Naive B cell (primary cell): ENCODE data around the gene PARS2. TPM values are rescaled to one million over a fixed set of nuclear protein-coding genes. Genes with fewer than 3 reads are reported as not detected.
"Not testable (repeated sequence)": the region's sequence is repeated elsewhere in the genome, so short reads cannot be mapped to it uniquely, and the experiment has no call there.

Source experiments
- ATAC-seq, 2 donors: fragments of 150-1000 bp; cut with Tn5 transposase; 2 replicates each; pipeline ENCODE4 v1.10.0; 2021; ENCODE audit warnings: low read depth in 2 of 2, mild to moderate bottlenecking in 2 of 2, moderate library complexity in 2 of 2
- DNase-seq: peaks from one replicate; pipeline ENCODE4 v3.0.0; 2022
- H3K27ac Mint-ChIP-seq, 6 donors: one replicate each; pipeline ENCODE4 v1.8.0; 2020 to 2022; ENCODE audit warnings: mild to moderate bottlenecking in 6 of 6, mixed read lengths in 6 of 6, moderate library complexity in 5 of 6, inconsistent platforms in 2 of 6
- H3K27me3 Mint-ChIP-seq, 3 donors: one replicate each; pipeline ENCODE4 v1.8.0; 2021 to 2022; ENCODE audit warnings: mixed read lengths in 3 of 3, mild to moderate bottlenecking in 1 of 3
- H3K36me3 Mint-ChIP-seq, 2 donors: one replicate each; pipeline ENCODE4 v1.8.0; 2020 to 2022; ENCODE audit warnings: mixed read lengths in 2 of 2, inconsistent platforms in 1 of 2, mild to moderate bottlenecking in 1 of 2
- H3K4me1 Mint-ChIP-seq, 3 donors: one replicate each; pipeline ENCODE4 v1.8.0; 2020 to 2022; ENCODE audit warnings: mixed read lengths in 3 of 3, inconsistent platforms in 1 of 3, mild to moderate bottlenecking in 1 of 3, moderate library complexity in 1 of 3
- H3K4me3 Mint-ChIP-seq, 8 donors: one replicate each; pipeline ENCODE4 v1.8.0; 2020 to 2022; ENCODE audit warnings: mild to moderate bottlenecking in 8 of 8, mixed read lengths in 8 of 8, moderate library complexity in 8 of 8, inconsistent platforms in 2 of 8
- H3K9me3 Mint-ChIP-seq, 7 donors: one replicate each; pipeline ENCODE4 v1.8.0; 2020 to 2022; ENCODE audit warnings: mixed read lengths in 7 of 7, mild to moderate bottlenecking in 5 of 7, inconsistent platforms in 2 of 7, moderate library complexity in 1 of 7
- polyA plus RNA-seq, 6 donors: library from polyadenylated mRNA; unstranded; fragments of 300-500 nt; fragmentation: Illumina TruSeq; gene quantifications; one replicate each; pipeline ENCODE4 v1.2.3, GENCODE V29; 2021; ENCODE audit warnings: low read depth in 6 of 6

Gene PARS2
- polyA plus RNA-seq, 6 donors from 2014 or later = 1.9 to 3.7 (median 3.3) TPM; not detected in 1

DNA sequence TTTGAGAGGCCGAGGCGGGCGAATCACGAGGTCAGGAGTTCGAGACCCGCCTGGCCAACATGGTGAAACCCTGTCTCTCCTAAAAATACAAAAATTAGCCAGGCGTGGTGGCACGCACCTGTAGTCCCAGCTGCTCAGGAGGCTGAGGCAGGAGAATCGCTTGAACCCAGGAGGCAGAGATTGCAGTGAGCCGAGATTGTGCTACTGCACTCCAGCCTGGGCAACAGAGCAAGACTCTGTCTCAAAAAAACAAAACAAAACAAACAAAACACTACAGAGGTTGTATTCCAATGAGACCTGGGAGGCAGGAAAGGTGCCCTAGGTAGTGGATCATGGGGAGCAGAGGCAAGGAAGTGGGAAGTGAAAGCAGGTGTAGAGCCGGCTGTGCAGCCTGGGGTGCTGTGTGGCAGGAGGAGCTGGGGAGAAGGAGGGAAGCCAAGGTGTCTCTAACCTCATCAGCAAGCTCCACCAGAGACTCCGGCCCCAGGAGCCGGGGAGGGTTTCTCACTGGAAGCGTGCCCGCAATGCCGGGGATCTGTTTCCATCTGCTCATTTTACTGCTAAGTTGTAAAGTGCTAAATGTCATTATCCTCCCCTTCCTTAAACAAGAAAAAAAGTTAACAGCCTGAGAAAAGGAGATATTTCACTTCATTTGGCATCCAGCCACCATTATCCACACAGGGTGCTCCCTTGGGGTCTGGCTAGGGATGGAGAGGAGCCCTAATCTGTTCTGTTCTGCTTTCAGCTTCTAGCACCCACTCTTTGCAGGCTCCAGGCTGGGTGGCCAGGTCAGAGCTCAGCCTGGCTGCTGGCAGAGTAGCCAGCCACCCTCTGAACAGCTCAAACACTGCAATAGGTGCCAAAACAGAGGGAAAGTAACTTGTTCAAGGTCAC lies 11.8 kb upstream of the PARS2 start:
- H3K27me3 Mint-ChIP-seq, H3K4me1 Mint-ChIP-seq, DNase-seq, H3K27ac Mint-ChIP-seq, H3K4me3 Mint-ChIP-seq, ATAC-seq, H3K9me3 Mint-ChIP-seq: not testable (repeated sequence)
- H3K36me3 Mint-ChIP-seq = peaks cover 4 to 20% of the 10 kb centered on the region in 2 donors

DNA sequence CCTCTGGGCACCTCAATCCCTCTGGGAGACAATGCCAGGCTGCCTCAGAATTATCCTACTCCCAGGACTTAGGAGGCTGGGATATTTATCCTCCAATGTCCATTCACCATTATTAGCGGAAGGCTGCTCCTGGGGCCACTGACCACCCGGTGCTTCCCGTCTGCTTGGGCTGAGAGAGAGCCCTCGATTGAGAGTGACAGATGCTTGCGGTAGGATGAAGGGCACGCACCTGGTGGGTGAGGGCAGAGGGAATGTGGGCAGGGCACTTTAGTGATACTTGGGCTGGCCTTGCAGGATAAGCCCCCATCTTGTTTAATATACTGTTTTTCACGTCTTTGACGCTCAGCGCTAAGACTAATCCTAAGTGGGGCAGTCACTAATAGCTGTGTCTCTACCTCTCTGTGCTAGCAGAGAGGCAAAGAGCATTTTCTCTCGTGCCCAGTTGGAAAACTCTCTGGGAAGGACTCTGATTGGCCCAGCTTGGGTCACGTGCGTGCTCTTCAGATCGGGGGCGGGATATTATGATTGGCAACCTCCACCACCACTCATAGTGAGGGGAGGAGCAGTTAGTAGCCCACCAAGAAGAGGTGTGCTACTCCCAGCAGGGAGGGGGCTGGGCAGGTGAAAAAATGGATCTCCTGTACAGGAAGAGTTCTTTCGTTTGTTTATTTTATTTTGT lies 10.6 kb upstream of the PARS2 start:
- H3K27ac Mint-ChIP-seq = no peak overlapping the region
- peaks cover 4 to 20% of the 10 kb centered on the region in 2 donors for H3K36me3 Mint-ChIP-seq
- no peaks in the 10 kb centered on the region for H3K4me1 Mint-ChIP-seq
- DNase-seq (no peak), ATAC-seq (peak in 1 of 2 donors; percentile 35)
- peaks cover 0 to 8% (median 6%) of the 10 kb centered on the region in 3 donors for H3K27me3 Mint-ChIP-seq
- H3K9me3 Mint-ChIP-seq = no peaks in the 10 kb centered on the region
- H3K4me3 Mint-ChIP-seq = peak overlapping the region in 1 of 8 donors; percentile 56

DNA sequence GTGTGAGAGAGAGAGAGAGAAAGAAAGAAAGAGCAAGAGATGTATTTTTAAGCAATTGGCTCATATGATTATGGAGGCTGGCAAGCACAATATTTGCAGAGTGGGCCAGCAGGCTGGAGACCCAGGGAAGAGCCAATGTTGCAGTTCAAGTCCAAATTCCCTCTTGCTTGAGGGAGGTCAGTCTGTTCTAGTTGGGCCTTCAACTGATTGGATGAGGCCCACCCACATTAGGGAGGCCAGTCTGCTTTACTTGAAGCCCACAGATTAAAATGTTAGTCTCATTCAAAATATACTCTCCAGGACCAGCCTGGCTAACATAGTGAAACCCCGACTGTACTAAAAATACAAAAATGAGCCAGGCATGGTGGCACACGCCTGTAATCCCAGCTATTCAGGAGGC lies 8.6 kb upstream of the PARS2 start:
- ATAC-seq (no peak), DNase-seq (no peak)
- no peaks in the 10 kb centered on the region for H3K36me3 Mint-ChIP-seq
- no peak overlapping the region for H3K27ac Mint-ChIP-seq
- H3K4me3 Mint-ChIP-seq = no peak overlapping the region
- no peaks in the 10 kb centered on the region for H3K9me3 Mint-ChIP-seq
- H3K27me3 Mint-ChIP-seq = peaks cover 0 to 16% (median 11%) of the 10 kb centered on the region in 3 donors
- H3K4me1 Mint-ChIP-seq = no peaks in the 10 kb centered on the region

DNA sequence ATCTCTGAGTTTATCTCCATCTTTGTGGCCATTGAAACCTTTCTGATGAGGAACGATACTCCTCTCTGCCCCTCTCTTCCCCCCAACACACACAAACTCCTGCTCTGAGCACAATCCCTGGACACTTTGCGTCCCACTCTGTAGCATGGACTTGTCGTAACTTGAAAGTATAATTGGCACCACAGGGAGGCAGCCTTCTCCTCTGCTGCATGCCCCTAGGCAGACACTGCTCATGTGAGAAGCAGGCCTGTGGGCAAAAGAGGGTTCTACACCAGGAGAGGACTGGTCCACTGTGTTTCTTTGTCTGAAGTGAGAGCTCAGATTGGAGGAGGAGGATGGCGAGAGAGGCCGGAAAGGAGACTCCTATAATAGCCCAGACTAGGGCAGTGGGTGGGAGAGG lies 3.8 kb upstream of the PARS2 start:
- H3K36me3 Mint-ChIP-seq = no peaks in the 10 kb centered on the region
- peak overlapping the region in 1 of 6 donors; percentile 17 for H3K27ac Mint-ChIP-seq
- H3K9me3 Mint-ChIP-seq = no peaks in the 10 kb centered on the region
- H3K4me3 Mint-ChIP-seq = peak overlapping the region in 1 of 8 donors; percentile 39
- peaks cover 8 to 19% (median 18%) of the 10 kb centered on the region in 3 donors for H3K4me1 Mint-ChIP-seq
- H3K27me3 Mint-ChIP-seq = peaks cover 0 to 15% (median 11%) of the 10 kb centered on the region in 3 donors
- ATAC-seq (no peak), DNase-seq (no peak)

DNA sequence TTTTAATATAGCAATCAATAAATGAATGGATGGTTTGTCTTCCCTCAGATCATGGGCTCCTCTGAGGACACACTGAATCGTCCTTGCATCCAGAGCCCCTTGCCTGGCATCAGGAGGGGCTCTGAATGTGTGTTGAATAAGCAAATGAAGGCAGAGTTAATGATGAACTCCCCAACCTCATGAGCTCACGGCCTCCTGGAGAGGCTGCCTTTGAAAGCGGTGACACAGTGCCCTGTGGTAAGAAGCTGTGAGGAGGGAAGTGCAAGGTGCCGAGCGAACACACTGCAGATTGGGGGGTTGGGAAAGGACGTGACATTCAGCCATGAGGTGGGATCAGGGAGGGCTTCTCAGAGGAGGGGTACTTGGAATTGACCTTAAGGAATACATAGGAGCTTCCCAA lies 3.2 kb upstream of the PARS2 start:
- no peak overlapping the region for H3K27ac Mint-ChIP-seq
- H3K27me3 Mint-ChIP-seq = peaks cover 0 to 15% (median 11%) of the 10 kb centered on the region in 3 donors
- H3K36me3 Mint-ChIP-seq = no peaks in the 10 kb centered on the region
- H3K4me1 Mint-ChIP-seq = peaks cover 8 to 24% (median 22%) of the 10 kb centered on the region in 3 donors
- no peaks in the 10 kb centered on the region for H3K9me3 Mint-ChIP-seq
- ATAC-seq (no peak), DNase-seq (no peak)
- H3K4me3 Mint-ChIP-seq = peak overlapping the region in 1 of 8 donors; percentile 39

DNA sequence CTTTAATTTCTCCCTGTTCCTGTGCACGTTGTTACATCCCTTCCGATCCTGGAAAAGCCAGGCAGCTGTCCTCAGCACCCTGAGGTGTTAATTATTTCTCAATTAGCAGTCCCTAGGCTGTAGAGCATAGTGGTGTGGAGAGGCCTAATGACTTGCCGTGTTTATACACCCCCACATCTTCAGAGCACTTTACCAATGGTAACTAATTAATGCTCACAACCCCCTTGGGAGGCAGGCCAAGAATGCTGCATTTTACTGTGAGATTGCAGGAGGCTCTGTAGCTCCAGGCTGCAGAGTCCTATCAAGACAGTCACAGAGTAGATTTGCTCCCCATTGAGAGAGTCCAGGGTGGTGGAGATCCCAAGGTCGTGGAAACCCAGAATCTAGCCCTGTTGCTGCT lies 2.4 kb upstream of the PARS2 start:
- ATAC-seq (no peak), DNase-seq (no peak)
- H3K27ac Mint-ChIP-seq = peak overlapping the region in 3 of 6 donors; percentile 47 to 65 (median 47)
- H3K27me3 Mint-ChIP-seq = peaks cover 0 to 15% (median 11%) of the 10 kb centered on the region in 3 donors
- peak overlapping the region in 1 of 8 donors; percentile 45 for H3K4me3 Mint-ChIP-seq
- no peaks in the 10 kb centered on the region for H3K9me3 Mint-ChIP-seq
- H3K36me3 Mint-ChIP-seq = no peaks in the 10 kb centered on the region
- H3K4me1 Mint-ChIP-seq = peaks cover 8 to 26% (median 22%) of the 10 kb centered on the region in 3 donors

DNA sequence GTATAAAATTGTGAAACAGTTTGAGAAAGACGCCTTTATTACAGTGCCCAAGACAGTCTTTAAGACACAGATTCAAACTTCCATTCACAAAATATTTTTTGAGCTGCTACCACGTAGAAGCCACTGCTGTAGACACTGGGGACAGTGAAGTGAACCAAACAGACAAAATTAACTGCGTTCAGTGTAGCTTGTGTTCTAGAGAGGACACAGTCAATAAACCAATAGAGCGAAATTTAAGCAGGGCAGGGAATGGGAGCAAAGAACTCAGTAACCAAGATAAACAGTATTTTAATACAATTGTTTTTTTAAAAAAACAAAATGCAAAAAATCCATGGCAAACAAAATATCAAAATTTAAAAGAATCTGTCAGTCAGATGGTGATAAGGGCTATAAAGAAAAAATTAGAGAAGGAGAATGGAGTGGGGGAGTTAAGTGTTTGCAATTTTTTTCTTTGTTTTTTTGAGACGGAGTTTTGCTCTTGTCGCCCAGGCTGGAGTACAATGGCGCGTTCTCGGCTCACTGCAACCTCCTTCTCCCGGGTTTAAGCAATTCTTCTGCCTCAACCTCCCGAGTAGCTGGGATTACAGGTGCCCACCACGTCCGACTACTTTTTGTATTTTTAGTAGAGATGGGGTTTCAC lies 719 bp upstream of the PARS2 start:
- DNase-seq (no peak), ATAC-seq (peak; percentile 18 to 26)
- Mint-ChIP-seq H3K9me3 (no peaks in the 10 kb centered on the region), H3K27me3 (peaks cover 0 to 15% (median 5%) of the 10 kb centered on the region in 3 donors), H3K27ac (peak overlapping the region; percentile 78 to 99 (median 92)), H3K4me1 (peaks cover 17 to 28% (median 22%) of the 10 kb centered on the region in 3 donors), H3K4me3 (peak overlapping the region; percentile 94 to 98 (median 96)), H3K36me3 (no peaks in the 10 kb centered on the region)

DNA sequence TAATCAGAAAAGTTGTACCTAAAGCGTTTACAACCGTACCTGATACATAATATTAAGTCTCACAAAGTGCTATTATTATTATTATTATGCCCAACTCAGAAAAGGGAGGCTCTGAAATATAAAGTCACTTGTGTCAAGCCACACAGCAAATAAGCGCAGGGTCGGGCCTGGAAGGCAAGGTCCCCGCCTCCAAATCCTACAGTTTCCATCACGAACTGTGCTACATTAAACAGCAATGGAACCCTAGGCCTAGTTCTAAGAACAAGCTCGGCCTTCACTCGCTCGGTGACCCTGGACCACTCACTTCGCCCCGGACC lies 549 bp downstream of the PARS2 start:
- H3K4me1 Mint-ChIP-seq = peaks cover 22 to 29% (median 22%) of the 10 kb centered on the region in 3 donors
- no peak for DNase-seq
- peak overlapping the region in 5 of 6 donors; percentile 27 to 99 (median 93) for H3K27ac Mint-ChIP-seq
- H3K36me3 Mint-ChIP-seq = no peaks in the 10 kb centered on the region
- H3K27me3 Mint-ChIP-seq = peaks cover 0 to 11% (median 3%) of the 10 kb centered on the region in 3 donors
- H3K4me3 Mint-ChIP-seq = peak overlapping the region; percentile 94 to 98 (median 96)
- no peak for ATAC-seq
- H3K9me3 Mint-ChIP-seq = no peaks in the 10 kb centered on the region

DNA sequence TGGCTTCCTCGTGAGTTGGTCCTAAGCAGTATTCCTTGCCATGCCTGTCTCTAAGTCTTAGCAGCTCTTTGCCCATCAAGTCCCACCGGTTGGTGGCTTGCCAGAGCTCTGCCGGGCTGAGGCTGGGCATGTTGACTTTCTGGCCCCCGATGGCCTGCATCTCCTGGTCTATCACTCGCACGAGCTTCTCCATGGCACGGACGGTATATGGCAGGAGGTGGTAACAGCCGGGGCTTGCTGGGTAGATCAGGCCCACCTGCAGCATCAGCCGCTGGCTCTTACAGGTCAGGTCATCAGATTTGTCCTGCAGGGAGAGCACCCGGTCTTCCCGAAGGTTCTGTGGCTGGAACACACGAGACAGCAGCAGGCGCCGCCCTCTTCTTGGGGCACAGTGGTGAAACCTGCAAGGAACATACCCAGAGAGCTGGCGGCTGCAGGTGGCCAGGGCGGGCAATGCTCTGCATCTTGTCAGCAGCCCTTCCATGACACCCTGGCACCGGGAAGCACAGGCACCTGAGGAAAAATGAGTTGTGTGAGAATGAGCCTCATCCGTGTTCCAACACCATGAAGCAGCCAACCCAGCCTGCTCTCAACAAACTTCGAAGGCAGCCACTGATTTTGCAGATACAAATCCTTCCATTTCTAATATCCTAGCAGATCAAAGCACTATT lies 5.5 kb downstream of the PARS2 start:
- Mint-ChIP-seq H3K27me3 (no peaks in the 10 kb centered on the region), H3K9me3 (no peaks in the 10 kb centered on the region), H3K36me3 (no peaks in the 10 kb centered on the region), H3K4me3 (no peak overlapping the region), H3K27ac (peak overlapping the region in 2 of 6 donors; percentile 37 to 89), H3K4me1 (peaks cover 10 to 16% (median 14%) of the 10 kb centered on the region in 3 donors)
- DNase-seq (no peak), ATAC-seq (no peak)

DNA sequence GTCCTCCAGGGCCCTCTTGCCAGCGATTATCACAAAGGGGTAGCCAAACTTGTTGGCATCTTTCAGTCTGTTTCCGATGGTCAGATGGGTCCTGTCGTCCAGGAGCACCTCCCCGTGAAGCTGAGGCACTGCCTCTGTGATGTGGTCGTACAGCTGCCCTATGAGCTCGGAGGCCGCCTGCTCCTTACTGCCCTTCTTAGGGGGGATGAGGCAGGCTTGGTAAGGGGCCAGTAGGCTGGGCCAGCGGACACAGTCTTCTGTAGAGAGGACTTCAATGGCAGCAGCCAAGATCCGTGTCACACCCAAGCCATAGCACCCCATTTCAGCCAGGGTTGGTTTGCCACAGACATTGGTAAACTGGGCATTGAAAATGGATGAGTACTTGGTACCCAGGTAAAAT lies 6.5 kb downstream of the PARS2 start:
- DNase-seq (no peak), ATAC-seq (no peak)
- H3K9me3 Mint-ChIP-seq = no peaks in the 10 kb centered on the region
- H3K4me1 Mint-ChIP-seq = peaks cover 1 to 14% (median 8%) of the 10 kb centered on the region in 3 donors
- H3K27ac Mint-ChIP-seq = no peak overlapping the region
- H3K4me3 Mint-ChIP-seq = no peak overlapping the region
- no peaks in the 10 kb centered on the region for H3K27me3 Mint-ChIP-seq
- H3K36me3 Mint-ChIP-seq = no peaks in the 10 kb centered on the region

DNA sequence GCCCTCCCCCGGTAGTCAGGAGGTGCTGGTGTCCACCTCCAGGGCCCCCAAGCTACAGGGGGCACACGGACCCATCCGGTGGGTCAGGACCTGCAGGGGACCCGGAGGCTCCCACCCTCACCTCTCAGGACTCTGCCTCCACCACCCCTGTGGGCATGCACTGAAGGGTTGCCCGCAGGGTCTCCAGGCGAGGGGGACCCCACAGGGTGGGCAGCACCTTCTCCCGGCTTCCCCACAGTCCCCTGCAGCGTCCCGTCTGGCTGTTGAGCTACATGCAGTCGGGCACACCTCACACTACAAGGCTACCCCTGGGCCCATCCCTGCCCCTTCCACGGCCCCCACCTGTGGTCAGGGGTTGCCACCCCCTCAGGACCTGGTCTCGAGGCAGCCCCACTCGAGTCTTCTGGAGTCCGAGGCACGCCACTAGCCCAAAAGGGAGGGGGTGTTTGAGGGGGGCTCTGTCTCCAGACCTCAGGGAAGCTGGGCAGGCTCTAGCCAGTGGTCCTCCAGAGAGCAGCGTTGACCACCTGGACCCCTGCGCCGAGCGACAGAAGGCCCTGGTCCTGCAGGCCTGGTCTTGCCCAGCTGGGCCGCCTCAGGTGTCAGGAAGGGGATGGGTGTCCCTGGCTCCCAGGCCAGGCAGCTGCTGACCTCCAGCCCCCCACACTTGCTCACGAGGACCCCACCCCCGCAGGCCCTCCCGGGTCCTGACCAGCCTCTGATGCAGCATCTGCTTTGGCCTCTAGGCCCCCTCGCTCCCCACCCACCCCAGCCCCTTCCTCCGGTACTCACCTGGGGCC lies 9.6 kb downstream of the PARS2 start:
- no peak for ATAC-seq
- H3K27me3 Mint-ChIP-seq = no peaks in the 10 kb centered on the region
- no peaks in the 10 kb centered on the region for H3K9me3 Mint-ChIP-seq
- no peak overlapping the region for H3K4me3 Mint-ChIP-seq
- no peak for DNase-seq
- H3K27ac Mint-ChIP-seq = no peak overlapping the region
- no peaks in the 10 kb centered on the region for H3K36me3 Mint-ChIP-seq
- H3K4me1 Mint-ChIP-seq = peaks cover 0 to 3% (median 0%) of the 10 kb centered on the region in 3 donors

DNA sequence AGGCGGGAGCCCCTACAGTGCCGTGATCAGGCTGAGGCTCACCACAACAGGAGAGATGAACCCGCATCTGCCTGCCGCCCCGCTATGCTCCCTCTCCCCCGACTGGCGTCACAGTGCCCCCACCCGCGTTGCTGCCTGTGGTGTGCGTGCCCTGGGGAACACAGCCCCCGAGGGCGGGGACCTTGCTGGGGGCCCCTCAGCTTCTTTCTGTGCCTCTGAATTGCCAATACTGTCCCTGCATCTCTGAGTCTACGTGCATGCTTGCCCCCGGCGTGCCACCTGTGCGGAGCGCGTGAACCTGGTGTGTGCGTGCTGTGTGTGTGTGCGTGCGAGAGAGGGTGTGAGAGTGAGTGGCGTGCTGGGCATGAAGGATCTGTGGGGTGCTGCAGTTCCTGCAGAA lies 10.3 kb downstream of the PARS2 start:
- ATAC-seq = no peak
- no peaks in the 10 kb centered on the region for H3K27me3 Mint-ChIP-seq
- H3K9me3 Mint-ChIP-seq = no peaks in the 10 kb centered on the region
- no peak overlapping the region for H3K4me3 Mint-ChIP-seq
- H3K4me1 Mint-ChIP-seq = peaks cover 0 to under 1% (median 0%) of the 10 kb centered on the region in 3 donors
- H3K36me3 Mint-ChIP-seq = no peaks in the 10 kb centered on the region
- no peak for DNase-seq
- H3K27ac Mint-ChIP-seq = no peak overlapping the region
